ENCODE results near the gene ADCY5. TPM values are rescaled to one million over a fixed set of nuclear protein-coding genes. Genes with fewer than 3 reads are reported as not detected.

Gene ADCY5
- total and polyA plus RNA-seq, 4 donors = 0.74 to 6.6 (median 2.9) TPM

DNA sequence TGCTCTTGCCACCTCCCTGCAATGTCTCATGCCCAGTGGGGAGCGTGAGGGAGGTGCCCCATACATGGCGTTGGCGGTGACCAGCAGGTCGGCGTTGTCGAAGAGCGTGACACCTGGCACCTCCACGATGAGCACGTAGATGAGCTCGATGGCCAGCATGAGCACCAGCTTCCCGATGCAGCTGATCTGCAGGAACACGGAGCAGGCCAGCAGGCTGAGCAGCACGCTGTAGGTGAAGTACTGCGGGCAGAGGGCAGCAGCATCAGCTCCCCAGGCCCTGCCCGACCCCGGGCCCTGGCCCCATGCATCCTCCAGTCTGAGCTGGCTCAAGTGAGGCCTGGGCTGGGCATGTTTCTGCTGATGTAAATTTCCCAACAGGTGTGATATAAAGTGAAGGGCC lies 148.8 kb downstream of the ADCY5 start:
- no peak overlapping the region for H3K27ac ChIP-seq (ENCODE audit: low read depth in 1 of 2, low read length in 2 of 2)
- 96% methylated on average over 16 of the region's 16 CpGs for WGBS
- no peaks in the 10 kb centered on the region for H3K4me1 ChIP-seq (ENCODE audit: control insufficient read depth in 4 of 4, insufficient read depth in 4 of 4, low read length in 3 of 4)
- no peaks in the 10 kb centered on the region for H3K27me3 ChIP-seq (ENCODE audit: control insufficient read depth in 4 of 4, insufficient read depth in 4 of 4, low read length in 3 of 4)
- H3K9ac ChIP-seq (ENCODE audit: low read depth in 1 of 2, low read length in 2 of 2) = no peak overlapping the region
- DNase-seq (ENCODE audit: low spot score) = no peak
- H3K36me3 ChIP-seq (ENCODE audit: control insufficient read depth in 4 of 4, insufficient read depth in 3 of 4, low read depth in 1 of 4, low read length in 3 of 4) = peaks cover 0 to 3% (median 0%) of the 10 kb centered on the region in 4 donors
- no peak for TF ChIP-seq JUND (IDR thresholded peaks at IDR 0.05)
- no peak for TF ChIP-seq HNF4A (conservative IDR thresholded peaks at IDR 0.05)
- no peak for TF ChIP-seq EGR1 (IDR thresholded peaks at IDR 0.05; ENCODE audit: low read depth in 2 of 2)
- TF ChIP-seq, protein P1, sequence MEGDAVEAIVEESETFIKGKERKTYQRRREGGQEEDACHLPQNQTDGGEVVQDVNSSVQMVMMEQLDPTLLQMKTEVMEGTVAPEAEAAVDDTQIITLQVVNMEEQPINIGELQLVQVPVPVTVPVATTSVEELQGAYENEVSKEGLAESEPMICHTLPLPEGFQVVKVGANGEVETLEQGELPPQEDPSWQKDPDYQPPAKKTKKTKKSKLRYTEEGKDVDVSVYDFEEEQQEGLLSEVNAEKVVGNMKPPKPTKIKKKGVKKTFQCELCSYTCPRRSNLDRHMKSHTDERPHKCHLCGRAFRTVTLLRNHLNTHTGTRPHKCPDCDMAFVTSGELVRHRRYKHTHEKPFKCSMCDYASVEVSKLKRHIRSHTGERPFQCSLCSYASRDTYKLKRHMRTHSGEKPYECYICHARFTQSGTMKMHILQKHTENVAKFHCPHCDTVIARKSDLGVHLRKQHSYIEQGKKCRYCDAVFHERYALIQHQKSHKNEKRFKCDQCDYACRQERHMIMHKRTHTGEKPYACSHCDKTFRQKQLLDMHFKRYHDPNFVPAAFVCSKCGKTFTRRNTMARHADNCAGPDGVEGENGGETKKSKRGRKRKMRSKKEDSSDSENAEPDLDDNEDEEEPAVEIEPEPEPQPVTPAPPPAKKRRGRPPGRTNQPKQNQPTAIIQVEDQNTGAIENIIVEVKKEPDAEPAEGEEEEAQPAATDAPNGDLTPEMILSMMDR (IDR thresholded peaks at IDR 0.05; ENCODE audit: low read depth, low read length, missing input control) = no peak
- TF ChIP-seq GABPA (IDR thresholded peaks at IDR 0.05 in 1 of 2, conservative IDR thresholded peaks at IDR 0.05 in 1 of 2) = no peak
- TF ChIP-seq SP1 (IDR thresholded peaks at IDR 0.05) = no peak
- no peak for TF ChIP-seq FOXA1 (IDR thresholded peaks at IDR 0.05)
- TF ChIP-seq HNF4G (IDR thresholded peaks at IDR 0.05) = no peak
- no peak for TF ChIP-seq TAF1 (conservative IDR thresholded peaks at IDR 0.05)
- no peak for TF ChIP-seq FOXA2 (IDR thresholded peaks at IDR 0.05)
- no peak for TF ChIP-seq NR2F2 (IDR thresholded peaks at IDR 0.05)
- no peak overlapping the region for H3K4me3 ChIP-seq (ENCODE audit: low read depth in 1 of 3, low read length in 3 of 3)
- H3K9me3 ChIP-seq (ENCODE audit: control insufficient read depth in 4 of 4, low read length in 3 of 4) = no peaks in the 10 kb centered on the region

DNA sequence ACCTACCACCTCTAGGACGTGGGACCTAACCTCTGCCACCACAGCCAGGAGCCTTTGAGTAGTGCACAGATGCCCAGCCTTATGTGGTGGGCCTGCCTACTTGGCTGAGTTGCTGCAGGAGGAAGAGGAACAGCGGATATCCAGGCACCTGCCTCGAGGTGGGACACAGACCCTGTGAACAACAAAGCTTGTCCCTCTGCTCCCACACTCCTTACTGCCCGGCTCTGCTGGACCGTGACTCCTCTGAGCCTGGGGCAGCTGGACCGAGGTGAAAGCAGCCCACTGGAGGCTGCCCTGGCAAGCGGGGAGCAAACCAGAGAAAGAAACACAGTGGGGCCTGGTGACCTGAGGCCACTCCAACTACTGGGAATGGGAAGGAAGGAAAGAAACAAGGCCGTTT lies 149.3 kb downstream of the ADCY5 start:
- WGBS = 78% methylated on average over 8 of the region's 8 CpGs
- H3K27ac ChIP-seq (ENCODE audit: low read depth in 1 of 2, low read length in 2 of 2) = no peak overlapping the region
- no peak overlapping the region for H3K4me3 ChIP-seq (ENCODE audit: low read depth in 1 of 3, low read length in 3 of 3)
- no peak for DNase-seq (ENCODE audit: low spot score)
- TF ChIP-seq RXRA (IDR thresholded peaks at IDR 0.05) = no peak
- no peaks in the 10 kb centered on the region for H3K9me3 ChIP-seq (ENCODE audit: control insufficient read depth in 4 of 4, low read length in 3 of 4)
- no peaks in the 10 kb centered on the region for H3K27me3 ChIP-seq (ENCODE audit: control insufficient read depth in 4 of 4, insufficient read depth in 4 of 4, low read length in 3 of 4)
- no peak overlapping the region for H3K9ac ChIP-seq (ENCODE audit: low read depth in 1 of 2, low read length in 2 of 2)
- no peaks in the 10 kb centered on the region for H3K4me1 ChIP-seq (ENCODE audit: control insufficient read depth in 4 of 4, insufficient read depth in 4 of 4, low read length in 3 of 4)
- peaks cover 0 to 3% (median 0%) of the 10 kb centered on the region in 4 donors for H3K36me3 ChIP-seq (ENCODE audit: control insufficient read depth in 4 of 4, insufficient read depth in 3 of 4, low read depth in 1 of 4, low read length in 3 of 4)

DNA sequence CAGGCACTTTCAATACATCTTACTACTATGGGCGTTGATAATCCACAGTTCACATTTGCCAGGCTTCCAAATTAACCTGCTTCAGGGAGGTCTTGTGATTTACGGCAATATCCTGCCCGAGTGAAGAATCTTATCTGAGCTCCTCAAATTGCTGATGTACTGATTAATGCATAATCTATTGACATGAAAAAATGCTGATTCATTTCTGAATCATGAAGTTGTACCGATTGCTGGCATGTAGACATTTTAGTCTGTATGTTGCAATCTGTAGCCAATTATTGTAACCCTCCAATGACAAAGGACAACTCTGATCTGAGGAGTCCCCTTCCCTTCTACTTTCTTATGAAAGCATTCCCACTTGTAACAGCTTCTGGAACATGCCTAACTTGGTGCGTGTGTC lies 150.0 kb downstream of the ADCY5 start:
- peaks cover 0 to 3% (median 0%) of the 10 kb centered on the region in 4 donors for H3K36me3 ChIP-seq (ENCODE audit: control insufficient read depth in 4 of 4, insufficient read depth in 3 of 4, low read depth in 1 of 4, low read length in 3 of 4)
- H3K9ac ChIP-seq (ENCODE audit: low read depth in 1 of 2, low read length in 2 of 2) = no peak overlapping the region
- no peaks in the 10 kb centered on the region for H3K9me3 ChIP-seq (ENCODE audit: control insufficient read depth in 4 of 4, low read length in 3 of 4)
- WGBS = 80% methylated on average over 5 of the region's 5 CpGs
- H3K4me3 ChIP-seq (ENCODE audit: low read depth in 1 of 3, low read length in 3 of 3) = no peak overlapping the region
- no peak for DNase-seq (ENCODE audit: low spot score)
- TF ChIP-seq HNF4A (conservative IDR thresholded peaks at IDR 0.05) (no peak), SP1 (IDR thresholded peaks at IDR 0.05) (no peak), NR2F2 (IDR thresholded peaks at IDR 0.05) (no peak)
- TF ChIP-seq, protein P2, sequence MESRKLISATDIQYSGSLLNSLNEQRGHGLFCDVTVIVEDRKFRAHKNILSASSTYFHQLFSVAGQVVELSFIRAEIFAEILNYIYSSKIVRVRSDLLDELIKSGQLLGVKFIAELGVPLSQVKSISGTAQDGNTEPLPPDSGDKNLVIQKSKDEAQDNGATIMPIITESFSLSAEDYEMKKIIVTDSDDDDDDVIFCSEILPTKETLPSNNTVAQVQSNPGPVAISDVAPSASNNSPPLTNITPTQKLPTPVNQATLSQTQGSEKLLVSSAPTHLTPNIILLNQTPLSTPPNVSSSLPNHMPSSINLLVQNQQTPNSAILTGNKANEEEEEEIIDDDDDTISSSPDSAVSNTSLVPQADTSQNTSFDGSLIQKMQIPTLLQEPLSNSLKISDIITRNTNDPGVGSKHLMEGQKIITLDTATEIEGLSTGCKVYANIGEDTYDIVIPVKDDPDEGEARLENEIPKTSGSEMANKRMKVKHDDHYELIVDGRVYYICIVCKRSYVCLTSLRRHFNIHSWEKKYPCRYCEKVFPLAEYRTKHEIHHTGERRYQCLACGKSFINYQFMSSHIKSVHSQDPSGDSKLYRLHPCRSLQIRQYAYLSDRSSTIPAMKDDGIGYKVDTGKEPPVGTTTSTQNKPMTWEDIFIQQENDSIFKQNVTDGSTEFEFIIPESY (IDR thresholded peaks at IDR 0.05) = no peak
- TF ChIP-seq, protein P3, sequence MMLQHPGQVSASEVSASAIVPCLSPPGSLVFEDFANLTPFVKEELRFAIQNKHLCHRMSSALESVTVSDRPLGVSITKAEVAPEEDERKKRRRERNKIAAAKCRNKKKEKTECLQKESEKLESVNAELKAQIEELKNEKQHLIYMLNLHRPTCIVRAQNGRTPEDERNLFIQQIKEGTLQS (IDR thresholded peaks at IDR 0.05) = no peak
- H3K4me1 ChIP-seq (ENCODE audit: control insufficient read depth in 4 of 4, insufficient read depth in 4 of 4, low read length in 3 of 4) = no peaks in the 10 kb centered on the region
- H3K27me3 ChIP-seq (ENCODE audit: control insufficient read depth in 4 of 4, insufficient read depth in 4 of 4, low read length in 3 of 4) = no peaks in the 10 kb centered on the region
- no peak overlapping the region for H3K27ac ChIP-seq (ENCODE audit: low read depth in 1 of 2, low read length in 2 of 2)

All from liver (tissue), 9 donors.